ENCODE measurements around the gene DNASE1L3. TPM values are rescaled to one million over a fixed set of nuclear protein-coding genes. Genes with fewer than 3 reads are reported as not detected.

The DNASE1L3 gene
- total and polyA plus RNA-seq, 2 experiments from 2014 or later = not detected

DNA sequence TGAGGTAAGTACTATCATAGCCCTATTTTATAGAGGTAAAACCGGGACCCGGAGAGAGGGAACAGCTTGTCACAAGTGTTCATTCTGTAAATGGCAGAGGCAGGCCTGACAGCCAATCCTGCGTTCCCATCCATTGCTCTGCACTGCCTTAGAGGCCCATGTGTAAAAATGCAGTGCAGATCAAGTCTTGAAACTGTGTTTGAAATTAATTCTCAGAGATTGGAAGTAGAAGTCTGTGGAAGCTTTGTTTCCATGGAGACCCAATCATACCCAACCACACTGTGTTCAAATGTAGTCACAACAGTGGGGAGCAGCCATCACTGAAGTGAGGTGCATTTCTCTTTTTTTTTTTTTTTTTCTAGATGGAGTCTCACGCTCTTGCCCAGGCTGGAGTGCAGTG, 13.1 kb upstream of the DNASE1L3 start (continued):
- TF ChIP-seq, protein P1, sequence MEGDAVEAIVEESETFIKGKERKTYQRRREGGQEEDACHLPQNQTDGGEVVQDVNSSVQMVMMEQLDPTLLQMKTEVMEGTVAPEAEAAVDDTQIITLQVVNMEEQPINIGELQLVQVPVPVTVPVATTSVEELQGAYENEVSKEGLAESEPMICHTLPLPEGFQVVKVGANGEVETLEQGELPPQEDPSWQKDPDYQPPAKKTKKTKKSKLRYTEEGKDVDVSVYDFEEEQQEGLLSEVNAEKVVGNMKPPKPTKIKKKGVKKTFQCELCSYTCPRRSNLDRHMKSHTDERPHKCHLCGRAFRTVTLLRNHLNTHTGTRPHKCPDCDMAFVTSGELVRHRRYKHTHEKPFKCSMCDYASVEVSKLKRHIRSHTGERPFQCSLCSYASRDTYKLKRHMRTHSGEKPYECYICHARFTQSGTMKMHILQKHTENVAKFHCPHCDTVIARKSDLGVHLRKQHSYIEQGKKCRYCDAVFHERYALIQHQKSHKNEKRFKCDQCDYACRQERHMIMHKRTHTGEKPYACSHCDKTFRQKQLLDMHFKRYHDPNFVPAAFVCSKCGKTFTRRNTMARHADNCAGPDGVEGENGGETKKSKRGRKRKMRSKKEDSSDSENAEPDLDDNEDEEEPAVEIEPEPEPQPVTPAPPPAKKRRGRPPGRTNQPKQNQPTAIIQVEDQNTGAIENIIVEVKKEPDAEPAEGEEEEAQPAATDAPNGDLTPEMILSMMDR (conservative IDR thresholded peaks at IDR 0.05; ENCODE audit: low read depth in 2 of 2) = no peak
- TF ChIP-seq POLR2AphosphoS5 (IDR thresholded peaks at IDR 0.05; ENCODE audit: low read depth) = no peak
- no peak for TF ChIP-seq ZNF331 (CRISPR knock-in tag; IDR thresholded peaks at IDR 0.05; ENCODE audit: low read depth)

DNA sequence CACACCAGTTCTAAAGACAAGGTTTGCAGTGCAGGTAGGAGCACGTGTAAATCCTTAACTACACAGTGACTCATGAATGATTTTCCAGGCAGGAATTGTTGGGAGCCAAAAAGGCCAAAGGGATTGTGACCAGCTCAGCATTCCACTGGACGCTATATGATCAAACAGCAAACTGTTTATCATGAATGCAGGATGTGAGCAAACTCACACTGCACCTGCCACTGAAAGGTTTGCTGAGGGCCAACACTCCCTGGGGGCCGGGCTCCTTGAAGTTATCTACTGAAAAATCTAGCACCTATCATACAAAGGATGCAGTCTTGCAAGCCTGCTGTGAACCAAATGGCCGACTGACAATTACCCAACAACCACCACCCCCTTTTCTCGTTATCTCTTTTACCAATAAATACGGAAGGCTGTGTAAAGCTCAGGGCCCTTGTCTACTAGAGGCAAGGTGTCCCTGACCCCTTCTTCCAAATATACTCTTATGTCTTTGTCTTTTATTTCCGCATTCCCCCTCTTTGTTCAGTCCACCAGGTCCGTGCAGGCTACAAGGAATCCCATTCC, 11.5 kb upstream of the DNASE1L3 start:
- Histone ChIP-seq H3K4me2 (no peak overlapping the region), H3F3A (replicated peaks; ENCODE audit: low read depth) (no peaks in the 10 kb centered on the region), H3K36me3 (ENCODE audit: insufficient read depth) (no peaks in the 10 kb centered on the region), H3K9me2 (ENCODE audit: insufficient read depth) (no peaks in the 10 kb centered on the region), H3K27ac (ENCODE audit: low read depth) (no peak overlapping the region), H3K27me3 (ENCODE audit: insufficient read depth) (no peaks in the 10 kb centered on the region), H3K4me1 (ENCODE audit: insufficient read depth) (no peaks in the 10 kb centered on the region), H2AFZ (peak overlapping the region; percentile 28; the same call in 1 of the 2 replicates), H3K79me2 (replicated peaks; ENCODE audit: insufficient read depth) (no peaks in the 10 kb centered on the region), H3K4me3 (no peak overlapping the region), H4K20me1 (replicated peaks; ENCODE audit: insufficient read depth) (no peaks in the 10 kb centered on the region)
- Mint-ChIP-seq H3K4me1 (peaks cover 4% of the 10 kb centered on the region), H3K27ac (no peak overlapping the region), H3K27me3 (ENCODE audit: insufficient read depth, low read depth, poor library complexity) (peaks cover 3% of the 10 kb centered on the region), H3K9me3 (no peaks in the 10 kb centered on the region), H3K4me3 (no peak overlapping the region), H3K36me3 (ENCODE audit: low read depth) (no peaks in the 10 kb centered on the region)
- DNase-seq (ENCODE audit: low spot score) (no peak), ATAC-seq (no peak)
- TF ChIP-seq NANOG (IDR thresholded peaks at IDR 0.05; ENCODE audit: borderline replicate concordance) (no peak), JUNB (IDR thresholded peaks at IDR 0.05; ENCODE audit: unreplicated experiment) (no peak), STAT1 (IDR thresholded peaks at IDR 0.05; ENCODE audit: unreplicated experiment) (no peak), CREB1 (CRISPR knock-in tag; IDR thresholded peaks at IDR 0.05; ENCODE audit: low read depth) (no peak)
- TF ChIP-seq, protein P1 (conservative IDR thresholded peaks at IDR 0.05; ENCODE audit: low read depth in 2 of 2) = no peak
- TF ChIP-seq, protein P2, sequence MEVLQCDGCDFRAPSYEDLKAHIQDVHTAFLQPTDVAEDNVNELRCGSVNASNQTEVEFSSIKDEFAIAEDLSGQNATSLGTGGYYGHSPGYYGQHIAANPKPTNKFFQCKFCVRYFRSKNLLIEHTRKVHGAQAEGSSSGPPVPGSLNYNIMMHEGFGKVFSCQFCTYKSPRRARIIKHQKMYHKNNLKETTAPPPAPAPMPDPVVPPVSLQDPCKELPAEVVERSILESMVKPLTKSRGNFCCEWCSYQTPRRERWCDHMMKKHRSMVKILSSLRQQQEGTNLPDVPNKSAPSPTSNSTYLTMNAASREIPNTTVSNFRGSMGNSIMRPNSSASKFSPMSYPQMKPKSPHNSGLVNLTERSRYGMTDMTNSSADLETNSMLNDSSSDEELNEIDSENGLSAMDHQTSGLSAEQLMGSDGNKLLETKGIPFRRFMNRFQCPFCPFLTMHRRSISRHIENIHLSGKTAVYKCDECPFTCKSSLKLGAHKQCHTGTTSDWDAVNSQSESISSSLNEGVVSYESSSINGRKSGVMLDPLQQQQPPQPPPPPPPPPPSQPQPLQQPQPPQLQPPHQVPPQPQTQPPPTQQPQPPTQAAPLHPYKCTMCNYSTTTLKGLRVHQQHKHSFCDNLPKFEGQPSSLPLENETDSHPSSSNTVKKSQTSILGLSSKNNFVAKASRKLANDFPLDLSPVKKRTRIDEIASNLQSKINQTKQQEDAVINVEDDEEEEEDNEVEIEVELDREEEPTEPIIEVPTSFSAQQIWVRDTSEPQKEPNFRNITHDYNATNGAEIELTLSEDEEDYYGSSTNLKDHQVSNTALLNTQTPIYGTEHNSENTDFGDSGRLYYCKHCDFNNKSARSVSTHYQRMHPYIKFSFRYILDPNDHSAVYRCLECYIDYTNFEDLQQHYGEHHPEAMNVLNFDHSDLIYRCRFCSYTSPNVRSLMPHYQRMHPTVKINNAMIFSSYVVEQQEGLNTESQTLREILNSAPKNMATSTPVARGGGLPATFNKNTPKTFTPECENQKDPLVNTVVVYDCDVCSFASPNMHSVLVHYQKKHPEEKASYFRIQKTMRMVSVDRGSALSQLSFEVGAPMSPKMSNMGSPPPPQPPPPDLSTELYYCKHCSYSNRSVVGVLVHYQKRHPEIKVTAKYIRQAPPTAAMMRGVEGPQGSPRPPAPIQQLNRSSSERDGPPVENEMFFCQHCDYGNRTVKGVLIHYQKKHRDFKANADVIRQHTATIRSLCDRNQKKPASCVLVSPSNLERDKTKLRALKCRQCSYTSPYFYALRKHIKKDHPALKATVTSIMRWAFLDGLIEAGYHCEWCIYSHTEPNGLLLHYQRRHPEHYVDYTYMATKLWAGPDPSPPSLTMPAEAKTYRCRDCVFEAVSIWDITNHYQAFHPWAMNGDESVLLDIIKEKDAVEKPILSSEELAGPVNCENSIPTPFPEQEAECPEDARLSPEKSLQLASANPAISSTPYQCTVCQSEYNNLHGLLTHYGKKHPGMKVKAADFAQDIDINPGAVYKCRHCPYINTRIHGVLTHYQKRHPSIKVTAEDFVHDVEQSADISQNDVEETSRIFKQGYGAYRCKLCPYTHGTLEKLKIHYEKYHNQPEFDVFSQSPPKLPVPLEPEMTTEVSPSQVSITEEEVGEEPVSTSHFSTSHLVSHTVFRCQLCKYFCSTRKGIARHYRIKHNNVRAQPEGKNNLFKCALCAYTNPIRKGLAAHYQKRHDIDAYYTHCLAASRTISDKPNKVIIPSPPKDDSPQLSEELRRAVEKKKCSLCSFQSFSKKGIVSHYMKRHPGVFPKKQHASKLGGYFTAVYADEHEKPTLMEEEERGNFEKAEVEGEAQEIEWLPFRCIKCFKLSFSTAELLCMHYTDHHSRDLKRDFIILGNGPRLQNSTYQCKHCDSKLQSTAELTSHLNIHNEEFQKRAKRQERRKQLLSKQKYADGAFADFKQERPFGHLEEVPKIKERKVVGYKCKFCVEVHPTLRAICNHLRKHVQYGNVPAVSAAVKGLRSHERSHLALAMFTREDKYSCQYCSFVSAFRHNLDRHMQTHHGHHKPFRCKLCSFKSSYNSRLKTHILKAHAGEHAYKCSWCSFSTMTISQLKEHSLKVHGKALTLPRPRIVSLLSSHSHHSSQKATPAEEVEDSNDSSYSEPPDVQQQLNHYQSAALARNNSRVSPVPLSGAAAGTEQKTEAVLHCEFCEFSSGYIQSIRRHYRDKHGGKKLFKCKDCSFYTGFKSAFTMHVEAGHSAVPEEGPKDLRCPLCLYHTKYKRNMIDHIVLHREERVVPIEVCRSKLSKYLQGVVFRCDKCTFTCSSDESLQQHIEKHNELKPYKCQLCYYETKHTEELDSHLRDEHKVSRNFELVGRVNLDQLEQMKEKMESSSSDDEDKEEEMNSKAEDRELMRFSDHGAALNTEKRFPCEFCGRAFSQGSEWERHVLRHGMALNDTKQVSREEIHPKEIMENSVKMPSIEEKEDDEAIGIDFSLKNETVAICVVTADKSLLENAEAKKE (CRISPR knock-in tag; IDR thresholded peaks at IDR 0.05) = no peak
- TF ChIP-seq, protein P3, sequence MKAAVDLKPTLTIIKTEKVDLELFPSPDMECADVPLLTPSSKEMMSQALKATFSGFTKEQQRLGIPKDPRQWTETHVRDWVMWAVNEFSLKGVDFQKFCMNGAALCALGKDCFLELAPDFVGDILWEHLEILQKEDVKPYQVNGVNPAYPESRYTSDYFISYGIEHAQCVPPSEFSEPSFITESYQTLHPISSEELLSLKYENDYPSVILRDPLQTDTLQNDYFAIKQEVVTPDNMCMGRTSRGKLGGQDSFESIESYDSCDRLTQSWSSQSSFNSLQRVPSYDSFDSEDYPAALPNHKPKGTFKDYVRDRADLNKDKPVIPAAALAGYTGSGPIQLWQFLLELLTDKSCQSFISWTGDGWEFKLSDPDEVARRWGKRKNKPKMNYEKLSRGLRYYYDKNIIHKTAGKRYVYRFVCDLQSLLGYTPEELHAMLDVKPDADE (IDR thresholded peaks at IDR 0.05) = no peak
- TF ChIP-seq, protein P4, sequence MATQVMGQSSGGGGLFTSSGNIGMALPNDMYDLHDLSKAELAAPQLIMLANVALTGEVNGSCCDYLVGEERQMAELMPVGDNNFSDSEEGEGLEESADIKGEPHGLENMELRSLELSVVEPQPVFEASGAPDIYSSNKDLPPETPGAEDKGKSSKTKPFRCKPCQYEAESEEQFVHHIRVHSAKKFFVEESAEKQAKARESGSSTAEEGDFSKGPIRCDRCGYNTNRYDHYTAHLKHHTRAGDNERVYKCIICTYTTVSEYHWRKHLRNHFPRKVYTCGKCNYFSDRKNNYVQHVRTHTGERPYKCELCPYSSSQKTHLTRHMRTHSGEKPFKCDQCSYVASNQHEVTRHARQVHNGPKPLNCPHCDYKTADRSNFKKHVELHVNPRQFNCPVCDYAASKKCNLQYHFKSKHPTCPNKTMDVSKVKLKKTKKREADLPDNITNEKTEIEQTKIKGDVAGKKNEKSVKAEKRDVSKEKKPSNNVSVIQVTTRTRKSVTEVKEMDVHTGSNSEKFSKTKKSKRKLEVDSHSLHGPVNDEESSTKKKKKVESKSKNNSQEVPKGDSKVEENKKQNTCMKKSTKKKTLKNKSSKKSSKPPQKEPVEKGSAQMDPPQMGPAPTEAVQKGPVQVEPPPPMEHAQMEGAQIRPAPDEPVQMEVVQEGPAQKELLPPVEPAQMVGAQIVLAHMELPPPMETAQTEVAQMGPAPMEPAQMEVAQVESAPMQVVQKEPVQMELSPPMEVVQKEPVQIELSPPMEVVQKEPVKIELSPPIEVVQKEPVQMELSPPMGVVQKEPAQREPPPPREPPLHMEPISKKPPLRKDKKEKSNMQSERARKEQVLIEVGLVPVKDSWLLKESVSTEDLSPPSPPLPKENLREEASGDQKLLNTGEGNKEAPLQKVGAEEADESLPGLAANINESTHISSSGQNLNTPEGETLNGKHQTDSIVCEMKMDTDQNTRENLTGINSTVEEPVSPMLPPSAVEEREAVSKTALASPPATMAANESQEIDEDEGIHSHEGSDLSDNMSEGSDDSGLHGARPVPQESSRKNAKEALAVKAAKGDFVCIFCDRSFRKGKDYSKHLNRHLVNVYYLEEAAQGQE (IDR thresholded peaks at IDR 0.05; ENCODE audit: unreplicated experiment) = no peak

Measured in GM23338 (cell line).